Sciatic nerve (tissue), 2 donors: ENCODE measurements around the gene SPNS1. TPM values are rescaled to one million over a fixed set of nuclear protein-coding genes. Genes with fewer than 3 reads are reported as not detected.
"Not testable (repeated sequence)": the region's sequence is repeated elsewhere in the genome, so short reads cannot be mapped to it uniquely, and the experiment has no call there.

Experiments used
- ATAC-seq: fragments of 200-7000 bp; cut with Tn5 transposase; one replicate; pipeline ENCODE4 v1.9.1; 2020; ENCODE audit warnings: mild to moderate bottlenecking, moderate library complexity
- DNase-seq: peaks from one replicate; pipeline ENCODE4 v3.0.0-alpha.2; 2020; ENCODE audit warnings: low spot score
- intact Hi-C: fragments of 100-400 bp; cut with DNase I; formaldehyde crosslinking; loops from one replicate; pipeline ENCODE4 v1.14.2; 2022
- total RNA-seq: library from RNA; stranded (reverse); fragmentation: NEBNext Ultra II Directional; extraction: Animal tissue kit (Norgen Biotek cat#: 25700); gene quantifications from one replicate; pipeline ENCODE4 v1.2.1, GENCODE V29; 2021
- donor health status: DM: no; HTN: no; CAD: no.
- donor health status: DM: no; HTN: no; CAD: no.

Gene SPNS1, protein sequence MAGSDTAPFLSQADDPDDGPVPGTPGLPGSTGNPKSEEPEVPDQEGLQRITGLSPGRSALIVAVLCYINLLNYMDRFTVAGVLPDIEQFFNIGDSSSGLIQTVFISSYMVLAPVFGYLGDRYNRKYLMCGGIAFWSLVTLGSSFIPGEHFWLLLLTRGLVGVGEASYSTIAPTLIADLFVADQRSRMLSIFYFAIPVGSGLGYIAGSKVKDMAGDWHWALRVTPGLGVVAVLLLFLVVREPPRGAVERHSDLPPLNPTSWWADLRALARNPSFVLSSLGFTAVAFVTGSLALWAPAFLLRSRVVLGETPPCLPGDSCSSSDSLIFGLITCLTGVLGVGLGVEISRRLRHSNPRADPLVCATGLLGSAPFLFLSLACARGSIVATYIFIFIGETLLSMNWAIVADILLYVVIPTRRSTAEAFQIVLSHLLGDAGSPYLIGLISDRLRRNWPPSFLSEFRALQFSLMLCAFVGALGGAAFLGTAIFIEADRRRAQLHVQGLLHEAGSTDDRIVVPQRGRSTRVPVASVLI
- 22.5 TPM for total RNA-seq

DNA sequence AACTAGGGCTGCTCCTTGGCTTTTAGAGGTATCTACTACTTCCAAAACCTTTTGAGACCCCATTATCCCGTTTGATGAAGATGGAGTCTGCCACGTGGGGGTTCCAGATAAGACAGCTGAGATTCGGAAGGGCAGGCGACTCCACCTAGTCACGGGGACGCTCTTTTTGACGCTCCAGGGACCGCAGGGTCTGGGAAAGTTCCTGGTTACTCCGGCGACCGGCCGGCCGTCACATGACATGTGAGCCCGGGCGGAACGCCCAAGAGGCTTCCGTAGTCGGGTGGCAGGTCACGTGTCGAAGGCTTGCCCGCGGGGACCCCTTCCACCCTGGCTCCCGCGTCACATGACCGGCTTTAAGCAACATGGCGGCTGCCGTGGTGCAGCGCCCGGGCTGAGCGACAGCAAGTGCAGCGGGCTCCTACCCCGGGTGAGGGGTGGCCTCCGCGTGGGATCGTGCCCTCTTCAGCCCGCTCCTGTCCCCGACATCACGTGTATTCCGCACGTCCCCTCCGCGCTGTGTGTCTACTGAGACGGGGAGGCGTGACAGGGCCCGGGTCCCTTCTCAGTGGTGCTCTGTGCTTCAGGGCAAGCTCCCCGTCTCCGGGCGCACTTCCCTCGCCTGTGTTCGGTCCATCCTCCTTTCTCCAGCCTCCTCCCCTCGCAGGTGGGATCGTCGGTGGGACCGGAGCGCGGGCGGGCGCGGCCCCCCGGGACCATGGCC is at the start of gene SPNS1:
Gene SPNS1, plus strand, starts transcription at position 342 of the 721 bp plus-strand sequence. Its CDS starts 374 bp downstream, at position 716.
- ATAC-seq: peak; percentile 99
- intact Hi-C loops: no loop called here
- DNase-seq: peak; percentile 99

DNA sequence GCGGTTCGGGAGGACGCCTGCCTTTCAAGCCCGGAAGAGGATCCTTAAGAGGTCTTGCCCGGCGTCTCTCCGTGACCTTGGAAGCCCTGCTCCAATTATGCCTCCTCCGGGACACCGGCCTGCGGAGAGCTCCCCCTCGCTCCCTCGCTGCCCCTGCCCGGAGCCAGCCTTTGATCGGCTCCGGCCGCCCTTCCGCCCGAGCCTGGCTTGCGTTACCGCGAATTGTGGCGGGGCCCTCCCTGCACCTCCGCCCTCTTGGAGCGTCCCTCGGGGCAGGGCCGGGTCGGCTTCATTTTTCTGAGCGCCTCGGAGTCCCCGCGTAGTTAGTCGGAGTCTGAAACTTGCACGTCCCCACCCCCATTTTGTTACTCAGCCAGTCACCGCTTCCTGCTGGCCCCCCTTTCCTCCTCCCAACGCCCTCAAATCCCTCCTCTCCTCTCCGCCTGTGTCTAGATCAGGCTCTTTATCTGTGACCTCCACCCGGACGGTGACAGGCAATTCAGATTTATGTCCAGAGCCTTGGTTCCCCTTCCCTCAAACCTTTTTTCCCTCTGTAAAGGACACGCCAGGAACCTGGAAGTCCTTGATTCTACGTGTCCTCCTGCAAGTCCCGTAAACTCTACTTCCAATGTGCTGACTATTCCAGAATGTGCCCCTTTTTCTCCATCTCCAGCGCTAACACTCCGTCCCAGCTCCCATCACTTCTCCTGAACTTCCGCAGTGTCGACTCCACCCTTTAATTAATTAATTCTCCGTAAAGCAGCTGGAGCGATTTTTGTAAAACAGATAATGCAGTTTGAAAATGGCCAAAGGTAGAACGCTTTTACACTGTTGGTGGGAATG is 49.0 kb upstream of the SPNS1 start:
- peak; percentile 86 for DNase-seq
- intact Hi-C loops: no loop called here
- peak; percentile 77 for ATAC-seq

DNA sequence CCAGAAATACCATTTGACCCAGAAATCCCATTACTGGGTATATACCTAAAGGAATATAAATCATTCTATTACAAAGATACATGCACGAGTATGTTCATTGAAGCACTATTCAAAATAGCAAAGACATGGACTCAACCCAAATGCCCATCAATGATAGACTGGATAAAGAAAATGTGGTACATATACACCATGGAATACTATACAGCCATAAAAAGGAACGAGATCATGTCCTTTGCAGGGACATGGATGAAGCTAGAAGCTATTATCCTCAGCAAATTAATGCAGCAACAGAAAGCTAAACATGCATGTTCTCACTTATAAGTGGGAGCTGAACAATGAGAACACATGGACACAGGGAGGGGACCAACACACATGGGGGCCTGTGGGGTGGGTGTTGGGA is 48.3 kb upstream of the SPNS1 start:
- intact Hi-C loops: not testable (repeated sequence)

GRCh38 chr16:28927815-28928214 is 46.8 kb upstream of the SPNS1 start:
- intact Hi-C loops: no loop called here

More for the DNA sequence above, 48.3 kb upstream of the SPNS1 start:
- not testable (repeated sequence) for DNase-seq, ATAC-seq

DNA sequence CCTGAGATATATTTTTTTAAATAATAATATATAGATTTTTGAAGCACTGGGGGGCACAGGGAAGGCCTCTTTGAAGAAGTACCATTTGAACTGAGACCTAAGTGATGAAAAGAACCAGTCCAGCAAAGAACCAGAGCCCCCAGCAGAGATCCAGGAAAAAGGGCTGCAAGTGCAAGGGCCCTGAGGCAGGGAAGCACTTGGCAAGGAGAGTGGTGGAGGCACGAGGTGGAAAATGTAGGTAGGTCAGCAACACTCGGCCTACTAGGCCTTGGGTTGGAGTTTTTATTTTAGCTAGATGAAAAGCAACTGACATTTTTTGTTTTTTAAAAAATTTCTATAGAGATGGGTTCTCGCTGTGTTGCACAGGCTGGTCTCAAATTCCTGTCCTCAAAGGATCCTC is 44.4 kb upstream of the SPNS1 start:
- ATAC-seq: no peak

More at GRCh38 chr16:28927815-28928214, 46.8 kb upstream of the SPNS1 start:
- DNase-seq (no peak), ATAC-seq (no peak)

GRCh38 chr16:28930652-28931051 is 43.9 kb upstream of the SPNS1 start:
- ATAC-seq (no peak), DNase-seq (no peak)
- intact Hi-C loops: no loop called here

More for the DNA sequence above, 44.4 kb upstream of the SPNS1 start:
- DNase-seq: no peak
- intact Hi-C loops: no loop called here

DNA sequence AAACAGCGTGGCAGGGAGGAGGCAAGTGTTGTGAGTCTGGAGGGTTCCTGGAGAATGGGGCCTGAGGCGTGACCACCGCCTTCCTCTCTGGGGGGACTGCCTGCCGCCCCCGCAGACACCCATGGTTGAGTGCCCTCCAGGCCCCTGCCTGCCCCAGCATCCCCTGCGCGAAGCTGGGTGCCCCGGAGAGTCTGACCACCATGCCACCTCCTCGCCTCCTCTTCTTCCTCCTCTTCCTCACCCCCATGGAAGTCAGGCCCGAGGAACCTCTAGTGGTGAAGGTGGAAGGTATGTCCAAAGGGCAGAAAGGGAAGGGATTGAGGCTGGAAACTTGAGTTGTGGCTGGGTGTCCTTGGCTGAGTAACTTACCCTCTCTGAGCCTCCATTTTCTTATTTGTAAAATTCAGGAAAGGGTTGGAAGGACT is 42.8 kb upstream of the SPNS1 start, which contains the start of gene CD19:
Gene CD19, plus strand, starts transcription at position 171 of the 425 bp plus-strand sequence. Its CDS starts 30 bp downstream, at position 201.
- intact Hi-C loops: no loop called here

DNA sequence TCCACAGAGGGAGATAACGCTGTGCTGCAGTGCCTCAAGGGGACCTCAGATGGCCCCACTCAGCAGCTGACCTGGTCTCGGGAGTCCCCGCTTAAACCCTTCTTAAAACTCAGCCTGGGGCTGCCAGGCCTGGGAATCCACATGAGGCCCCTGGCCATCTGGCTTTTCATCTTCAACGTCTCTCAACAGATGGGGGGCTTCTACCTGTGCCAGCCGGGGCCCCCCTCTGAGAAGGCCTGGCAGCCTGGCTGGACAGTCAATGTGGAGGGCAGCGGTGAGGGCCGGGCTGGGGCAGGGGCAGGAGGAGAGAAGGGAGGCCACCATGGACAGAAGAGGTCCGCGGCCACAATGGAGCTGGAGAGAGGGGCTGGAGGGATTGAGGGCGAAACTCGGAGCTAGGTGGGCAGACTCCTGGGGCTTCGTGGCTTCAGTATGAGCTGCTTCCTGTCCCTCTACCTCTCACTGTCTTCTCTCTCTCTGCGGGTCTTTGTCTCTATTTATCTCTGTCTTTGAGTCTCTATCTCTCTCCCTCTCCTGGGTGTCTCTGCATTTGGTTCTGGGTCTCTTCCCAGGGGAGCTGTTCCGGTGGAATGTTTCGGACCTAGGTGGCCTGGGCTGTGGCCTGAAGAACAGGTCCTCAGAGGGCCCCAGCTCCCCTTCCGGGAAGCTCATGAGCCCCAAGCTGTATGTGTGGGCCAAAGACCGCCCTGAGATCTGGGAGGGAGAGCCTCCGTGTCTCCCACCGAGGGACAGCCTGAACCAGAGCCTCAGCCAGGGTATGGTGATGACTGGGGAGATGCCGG is 42.0 kb upstream of the SPNS1 start:
- no peak for DNase-seq
- intact Hi-C loops: no loop called here
- ATAC-seq: no peak

More for the DNA sequence above, 42.8 kb upstream of the SPNS1 start, which contains the start of gene CD19:
- ATAC-seq (no peak), DNase-seq (no peak)

- no peak for DNase-seq
- intact Hi-C loops: no loop called here
- no peak for ATAC-seq
Measured at GRCh38 chr16:28933171-28933570, 41.4 kb upstream of the SPNS1 start.

- DNase-seq: no peak
- no peak for ATAC-seq
- intact Hi-C loops: no loop called here
Measured at GRCh38 chr16:28935346-28935745, 39.2 kb upstream of the SPNS1 start.

- intact Hi-C loops: no loop called here
Measured at GRCh38 chr16:28935924-28936783, 38.4 kb upstream of the SPNS1 start.

GRCh38 chr16:28936784-28937155 is 37.8 kb upstream of the SPNS1 start:
- intact Hi-C loops: no loop called here
- DNase-seq (no peak), ATAC-seq (peak; percentile 20)

More at GRCh38 chr16:28935924-28936783, 38.4 kb upstream of the SPNS1 start:
- ATAC-seq (peak; percentile 98), DNase-seq (peak; percentile 92)

DNA sequence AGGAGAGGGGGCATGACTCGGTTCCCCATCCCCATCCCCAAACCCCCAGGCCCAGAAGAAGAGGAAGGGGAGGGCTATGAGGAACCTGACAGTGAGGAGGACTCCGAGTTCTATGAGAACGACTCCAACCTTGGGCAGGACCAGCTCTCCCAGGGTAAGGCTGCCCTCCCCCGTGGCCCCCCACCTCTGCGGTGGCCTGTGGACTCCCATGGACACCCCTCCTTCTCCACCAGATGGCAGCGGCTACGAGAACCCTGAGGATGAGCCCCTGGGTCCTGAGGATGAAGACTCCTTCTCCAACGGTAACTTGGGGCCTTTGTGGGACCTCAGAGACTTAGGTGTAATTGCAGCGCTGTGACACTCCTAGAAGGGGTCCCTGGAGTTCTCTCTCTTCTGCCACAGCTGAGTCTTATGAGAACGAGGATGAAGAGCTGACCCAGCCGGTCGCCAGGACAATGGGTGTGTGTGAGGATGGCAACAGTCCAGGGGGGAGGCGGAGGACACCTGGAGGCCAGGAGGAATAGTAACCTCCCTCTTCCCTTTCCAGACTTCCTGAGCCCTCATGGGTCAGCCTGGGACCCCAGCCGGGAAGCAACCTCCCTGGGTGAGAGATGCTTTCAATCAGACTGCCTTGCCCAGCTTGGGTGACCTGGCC is 37.2 kb upstream of the SPNS1 start:
- ATAC-seq (peak; percentile 7), DNase-seq (no peak)
- intact Hi-C loops: no loop called here

- ATAC-seq (no peak), DNase-seq (no peak)
- intact Hi-C loops: no loop called here
Measured at GRCh38 chr16:28938721-28939120, 35.9 kb upstream of the SPNS1 start.

DNA sequence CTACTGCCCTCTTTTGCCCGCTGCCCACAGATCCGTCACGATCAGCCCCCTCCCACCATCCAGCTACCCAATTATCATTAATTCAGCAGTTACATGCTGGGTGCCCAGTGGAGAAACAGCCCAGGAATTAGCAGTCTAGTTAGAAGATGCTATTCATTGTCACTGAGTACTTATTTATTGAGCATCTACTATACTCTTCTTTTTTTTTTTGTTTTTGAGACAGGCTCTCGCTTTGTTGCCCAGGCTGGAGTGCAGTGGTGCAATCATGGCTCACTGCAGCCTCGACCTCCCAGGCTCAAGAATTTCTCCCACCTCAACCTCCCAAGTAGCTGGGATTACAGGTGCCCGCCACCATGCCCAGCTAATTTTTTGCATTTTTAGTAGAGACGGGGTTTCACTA is 34.8 kb upstream of the SPNS1 start:
- not testable (repeated sequence) for ATAC-seq, DNase-seq
- intact Hi-C loops: loop anchor here (10.0 kb wide), 1 partner anchor 95 kb away; the partner anchor contains the start of gene TUFM

DNA sequence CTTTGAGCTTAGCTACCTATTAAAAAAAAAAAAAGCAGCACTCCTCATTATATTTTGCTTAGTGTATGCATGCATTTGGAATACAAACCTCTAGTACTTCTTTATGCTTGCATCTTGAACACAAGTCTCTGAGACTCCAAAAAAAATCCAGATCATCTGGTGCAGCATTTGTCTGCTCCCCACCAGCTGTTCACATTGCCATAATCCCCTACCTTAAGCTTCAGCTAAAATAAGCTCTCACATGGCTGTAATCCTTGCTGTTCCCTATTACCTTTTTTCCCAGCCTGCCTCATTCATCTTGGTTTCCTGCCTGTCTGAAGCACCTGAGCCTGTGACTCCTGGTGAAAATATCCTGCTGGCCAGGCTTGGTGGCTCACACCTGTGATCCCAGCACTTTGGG is 31.3 kb upstream of the SPNS1 start:
- intact Hi-C loops: loop anchor here (10.0 kb wide), 1 partner anchor 98 kb away; the partner anchor contains the start of gene TUFM
- DNase-seq (no peak), ATAC-seq (no peak)
